ENCODE data around the gene PHKA1.
"Not testable (repeated sequence)": the region's sequence is repeated elsewhere in the genome, so short reads cannot be mapped to it uniquely, and the experiment has no call there.

The PHKA1 gene

GRCh38 chrX:72609313-72609712 lies 104.8 kb downstream of the PHKA1 start:
- Histone ChIP-seq H3K36me3 (ENCODE audit: control insufficient read depth, insufficient read depth, low read length) (no peaks in the 10 kb centered on the region), H3K4me2 (ENCODE audit: low read length) (no peak overlapping the region), H3K9ac (no peak overlapping the region), H3K27me3 (ENCODE audit: control insufficient read depth, insufficient read depth, low read length) (no peaks in the 10 kb centered on the region), H2AFZ (no peak overlapping the region), H3K4me1 (no peaks in the 10 kb centered on the region), H3K9me3 (ENCODE audit: control insufficient read depth, low read length) (no peaks in the 10 kb centered on the region), H3K27ac (no peak overlapping the region), H3K79me2 (no peaks in the 10 kb centered on the region), H3K4me3 (ENCODE audit: low read depth, low read length) (no peak overlapping the region)
- no peak for TF ChIP-seq CTCF (IDR thresholded peaks at IDR 0.05)

- Histone ChIP-seq H3K9me3 (ENCODE audit: control insufficient read depth, low read length) (no peaks in the 10 kb centered on the region), H3K9ac (no peak overlapping the region), H2AFZ (no peak overlapping the region), H3K27me3 (ENCODE audit: control insufficient read depth, insufficient read depth, low read length) (no peaks in the 10 kb centered on the region), H3K4me1 (no peaks in the 10 kb centered on the region), H3K36me3 (ENCODE audit: control insufficient read depth, insufficient read depth, low read length) (no peaks in the 10 kb centered on the region), H3K27ac (no peak overlapping the region), H3K79me2 (no peaks in the 10 kb centered on the region), H3K4me3 (ENCODE audit: low read depth, low read length) (no peak overlapping the region), H3K4me2 (ENCODE audit: low read length) (no peak overlapping the region)
- TF ChIP-seq CTCF (IDR thresholded peaks at IDR 0.05) = no peak
These were observed 109.4 kb downstream of the PHKA1 start for GRCh38 chrX:72604705-72605104.

GRCh38 chrX:72604112-72604511 lies 110.0 kb downstream of the PHKA1 start:
- TF ChIP-seq CTCF (IDR thresholded peaks at IDR 0.05) = no peak
- Histone ChIP-seq H3K9me3 (ENCODE audit: control insufficient read depth, low read length) (no peaks in the 10 kb centered on the region), H3K27me3 (ENCODE audit: control insufficient read depth, insufficient read depth, low read length) (no peaks in the 10 kb centered on the region), H3K9ac (no peak overlapping the region), H3K79me2 (no peaks in the 10 kb centered on the region), H3K36me3 (ENCODE audit: control insufficient read depth, insufficient read depth, low read length) (no peaks in the 10 kb centered on the region), H3K4me2 (ENCODE audit: low read length) (no peak overlapping the region), H3K27ac (no peak overlapping the region), H2AFZ (no peak overlapping the region), H3K4me3 (ENCODE audit: low read depth, low read length) (no peak overlapping the region), H3K4me1 (no peaks in the 10 kb centered on the region)

- H3K36me3 ChIP-seq (ENCODE audit: control insufficient read depth, insufficient read depth, low read length); H3K4me1 ChIP-seq; H3K9ac ChIP-seq; H3K27ac ChIP-seq; H3K4me2 ChIP-seq (ENCODE audit: low read length); H2AFZ ChIP-seq; H3K27me3 ChIP-seq (ENCODE audit: control insufficient read depth, insufficient read depth, low read length); H3K4me3 ChIP-seq (ENCODE audit: low read depth, low read length); H3K79me2 ChIP-seq; H3K9me3 ChIP-seq (ENCODE audit: control insufficient read depth, low read length): not testable (repeated sequence)
These were observed 123.1 kb downstream of the PHKA1 start for GRCh38 chrX:72591038-72591437.

- Histone ChIP-seq H3K36me3 (ENCODE audit: control insufficient read depth, insufficient read depth, low read length) (no peaks in the 10 kb centered on the region), H3K4me1 (no peaks in the 10 kb centered on the region), H2AFZ (no peak overlapping the region), H3K9me3 (ENCODE audit: control insufficient read depth, low read length) (no peaks in the 10 kb centered on the region), H3K9ac (no peak overlapping the region), H3K4me3 (ENCODE audit: low read depth, low read length) (no peak overlapping the region), H3K79me2 (no peaks in the 10 kb centered on the region), H3K27ac (no peak overlapping the region), H3K27me3 (ENCODE audit: control insufficient read depth, insufficient read depth, low read length) (no peaks in the 10 kb centered on the region), H3K4me2 (ENCODE audit: low read length) (no peak overlapping the region)
- no peak for TF ChIP-seq CTCF (IDR thresholded peaks at IDR 0.05)
These were observed 129.9 kb downstream of the PHKA1 start for GRCh38 chrX:72584163-72584562.
